ENCODE measurements around the gene MYCN.

MYCN gene

GRCh38 chr2:15916336-15916735, 24.0 kb upstream of the MYCN start:
- DNase-seq (ENCODE audit: low read depth), result no peak
- H3K4me3 ChIP-seq (ENCODE audit: low read length), result no peak overlapping the region
- no peak for TF ChIP-seq CTCF (conservative IDR thresholded peaks at IDR 0.05; ENCODE audit: low read depth, low read length)

- TF ChIP-seq CTCF (conservative IDR thresholded peaks at IDR 0.05; ENCODE audit: low read depth, low read length), result no peak
- DNase-seq (ENCODE audit: low read depth), result no peak
- no peak overlapping the region for H3K4me3 ChIP-seq (ENCODE audit: low read length)
Measured at GRCh38 chr2:15918761-15919356, 21.5 kb upstream of the MYCN start.

GRCh38 chr2:15919716-15920434, 20.5 kb upstream of the MYCN start:
- no peak for TF ChIP-seq CTCF (conservative IDR thresholded peaks at IDR 0.05; ENCODE audit: low read depth, low read length)
- peak; percentile 62 for DNase-seq (ENCODE audit: low read depth)
- no peak overlapping the region for H3K4me3 ChIP-seq (ENCODE audit: low read length)

GRCh38 chr2:15920696-15921095, 19.7 kb upstream of the MYCN start:
- TF ChIP-seq CTCF (conservative IDR thresholded peaks at IDR 0.05; ENCODE audit: low read depth, low read length), result no peak
- H3K4me3 ChIP-seq (ENCODE audit: low read length), result no peak overlapping the region
- no peak for DNase-seq (ENCODE audit: low read depth)

- TF ChIP-seq CTCF (conservative IDR thresholded peaks at IDR 0.05; ENCODE audit: low read depth, low read length), result no peak
- H3K4me3 ChIP-seq (ENCODE audit: low read length), result no peak overlapping the region
- no peak for DNase-seq (ENCODE audit: low read depth)
Measured at GRCh38 chr2:15923597-15923996, 16.8 kb upstream of the MYCN start.

- no peak overlapping the region for H3K4me3 ChIP-seq (ENCODE audit: low read length)
- no peak for TF ChIP-seq CTCF (conservative IDR thresholded peaks at IDR 0.05; ENCODE audit: low read depth, low read length)
- DNase-seq (ENCODE audit: low read depth), result no peak
Measured at GRCh38 chr2:15925819-15926218, 14.5 kb upstream of the MYCN start.

GRCh38 chr2:15926252-15926651, 14.1 kb upstream of the MYCN start:
- no peak for DNase-seq (ENCODE audit: low read depth)
- no peak for TF ChIP-seq CTCF (conservative IDR thresholded peaks at IDR 0.05; ENCODE audit: low read depth, low read length)
- H3K4me3 ChIP-seq (ENCODE audit: low read length), result no peak overlapping the region

Data from retinal pigment epithelial cell (primary cell).